Hypothalamus (tissue), 51 donors: Measurements from ENCODE around the gene GRIA1.

Experiments used
- DNase-seq, 51 donors: peaks; one replicate each; lab custom pipeline; 2025; lab: John Stamatoyannopoulos, UW

Gene GRIA1

DNA sequence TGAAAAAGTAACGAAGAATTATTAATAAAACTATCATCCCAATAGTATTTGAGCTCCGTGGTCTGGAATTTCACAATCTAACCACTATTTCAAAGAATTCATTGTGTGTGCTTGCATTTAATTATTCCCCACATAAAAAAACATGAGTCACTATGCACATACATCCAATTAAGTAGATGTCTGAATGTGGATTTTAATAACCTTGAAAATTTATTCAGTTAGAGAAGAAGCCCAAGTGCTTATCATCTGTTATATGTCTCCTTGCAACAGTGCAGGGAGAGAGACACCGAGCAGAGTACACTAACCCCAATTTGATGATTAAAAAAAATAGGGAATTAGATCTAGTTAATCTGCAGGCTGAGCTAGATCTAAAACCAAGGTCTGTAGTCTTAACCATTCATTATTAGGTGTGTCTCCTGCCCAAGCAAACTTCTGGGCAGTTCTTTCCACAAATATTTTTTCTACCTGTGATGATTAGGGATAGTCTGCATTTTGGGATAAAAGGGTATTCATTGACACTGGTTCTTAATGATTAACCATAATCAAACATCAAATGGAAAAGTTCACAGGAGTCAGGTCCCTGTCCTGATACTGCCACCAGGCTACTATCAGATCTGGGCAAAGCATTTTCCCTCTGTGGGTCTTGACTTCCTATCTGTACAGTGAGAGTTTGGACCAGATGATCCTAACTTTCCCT is 164.2 kb downstream of the GRIA1 start:
- DNase-seq = peak in 1 of 51 donors; percentile 25

DNA sequence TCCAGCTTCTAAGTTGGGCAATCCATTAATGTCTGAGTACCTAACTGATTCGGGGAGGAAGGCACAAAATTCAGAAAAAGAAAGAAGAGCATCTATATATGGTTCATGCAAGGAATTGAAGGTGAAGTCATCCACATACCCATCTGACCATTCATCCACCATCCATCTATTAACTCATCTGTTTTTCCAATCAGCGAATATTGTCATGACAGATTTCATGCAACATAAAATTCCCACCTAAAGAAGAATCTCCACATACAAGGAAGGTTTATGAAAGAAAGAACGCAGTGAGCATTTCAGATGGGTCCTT is 164.7 kb downstream of the GRIA1 start:
- DNase-seq = no peak

DNA sequence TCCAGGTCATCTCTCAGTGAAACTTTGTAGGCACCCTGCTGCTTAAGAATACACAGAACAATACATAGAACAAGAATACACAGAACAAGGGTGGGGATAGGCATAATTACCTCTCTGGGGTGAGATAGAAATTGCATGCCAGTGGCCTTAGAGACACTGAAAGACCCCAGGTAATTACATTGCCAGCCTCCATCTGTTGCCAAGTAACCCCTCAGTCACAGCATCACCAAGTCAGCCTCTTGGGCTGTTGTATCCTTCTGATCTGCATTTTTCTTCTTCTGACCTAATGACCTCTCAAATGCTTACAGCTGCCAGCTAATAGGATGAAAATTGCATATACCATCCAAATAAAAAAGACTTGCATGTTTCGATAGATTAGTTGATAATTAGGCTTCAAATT is 167.7 kb downstream of the GRIA1 start:
- no peak for DNase-seq

DNA sequence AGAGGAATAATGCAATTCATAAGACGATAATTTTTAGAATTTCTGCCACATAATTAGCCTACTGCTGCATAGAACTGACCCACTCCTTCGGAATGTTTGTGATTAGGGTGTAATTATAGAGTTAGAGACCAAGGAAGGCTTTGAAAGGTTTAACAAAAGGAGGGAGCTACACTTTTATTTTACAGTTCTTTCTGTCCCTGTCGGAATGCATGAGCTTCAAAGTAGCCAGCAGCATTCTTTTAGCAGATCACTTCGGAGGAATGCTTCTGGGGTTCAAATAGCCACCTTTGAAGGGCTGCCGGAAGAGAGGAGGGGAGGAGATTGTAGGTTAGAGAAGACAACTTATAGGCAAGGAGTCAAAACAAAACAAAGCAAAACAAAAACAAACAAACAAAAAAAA is 168.1 kb downstream of the GRIA1 start:
- no peak for DNase-seq

DNA sequence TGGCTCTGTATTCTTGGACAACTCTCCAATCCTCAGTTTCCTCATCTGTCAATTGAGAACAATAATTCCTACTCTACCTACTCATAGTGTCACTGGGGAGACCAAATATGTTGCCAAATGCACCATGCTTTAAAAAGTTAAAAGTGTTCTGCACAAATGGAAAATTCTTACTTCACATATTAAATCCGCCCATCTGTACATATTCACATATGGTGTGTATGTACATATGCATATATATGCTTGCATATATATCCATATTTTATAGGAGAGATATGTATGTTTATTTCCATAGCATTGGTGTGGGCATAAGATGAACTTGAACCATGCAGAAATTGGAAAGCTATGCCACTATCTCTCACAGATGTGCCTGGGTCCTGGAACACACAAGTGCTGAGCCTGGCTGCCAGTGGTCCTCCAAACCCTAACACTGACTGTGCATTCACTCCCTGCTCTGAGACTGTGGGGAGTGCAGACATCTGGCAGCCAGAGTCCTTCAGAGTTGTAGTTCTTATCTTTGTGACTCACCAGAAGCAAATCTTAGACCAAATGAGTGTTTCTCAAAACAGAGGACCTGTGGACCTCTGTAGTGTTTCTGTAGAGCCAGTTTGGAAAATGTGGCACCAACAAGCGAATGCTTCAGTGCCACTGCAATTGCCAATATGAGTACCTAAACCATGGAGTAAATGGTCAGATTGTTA is 168.7 kb downstream of the GRIA1 start:
- no peak for DNase-seq

DNA sequence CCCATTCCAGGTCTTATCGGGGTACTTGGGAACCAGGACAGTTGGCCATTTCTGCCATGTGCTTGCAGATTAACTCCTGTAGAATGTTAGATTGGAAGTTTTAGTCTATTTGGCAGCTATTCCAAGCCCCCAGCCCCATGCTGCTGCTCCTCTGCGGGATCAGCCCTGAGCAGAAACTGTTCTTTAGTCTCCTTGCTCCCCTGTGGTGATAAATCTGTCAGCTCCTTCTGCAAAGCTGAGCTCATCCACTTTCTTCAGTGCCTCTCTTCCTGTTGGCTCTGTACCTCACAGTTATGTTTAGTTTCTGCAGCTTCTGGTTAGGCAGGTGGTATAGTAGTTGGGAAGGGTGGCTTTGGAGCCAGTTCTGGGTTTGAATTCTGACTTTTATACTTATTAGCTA is 170.4 kb downstream of the GRIA1 start:
- no peak for DNase-seq

DNA sequence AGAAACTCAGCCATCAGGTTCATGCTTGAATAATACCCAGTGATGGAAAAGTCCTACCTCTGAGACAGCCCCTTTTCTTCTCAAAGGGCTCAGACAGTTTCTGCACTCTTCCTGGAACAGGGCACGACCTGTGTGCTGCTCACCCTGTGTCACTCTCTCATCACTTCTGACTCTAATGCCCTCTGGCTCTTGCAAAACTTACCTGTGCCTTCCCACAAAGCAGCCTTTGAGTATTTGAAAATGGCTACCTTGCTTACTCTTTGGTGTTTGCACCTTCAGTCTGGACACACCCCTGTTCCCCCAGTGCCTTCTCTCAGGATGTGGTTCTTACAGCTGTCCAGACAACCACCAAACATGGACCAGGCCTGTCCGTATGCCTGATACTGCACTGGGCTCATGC is 171.4 kb downstream of the GRIA1 start:
- DNase-seq = no peak

DNA sequence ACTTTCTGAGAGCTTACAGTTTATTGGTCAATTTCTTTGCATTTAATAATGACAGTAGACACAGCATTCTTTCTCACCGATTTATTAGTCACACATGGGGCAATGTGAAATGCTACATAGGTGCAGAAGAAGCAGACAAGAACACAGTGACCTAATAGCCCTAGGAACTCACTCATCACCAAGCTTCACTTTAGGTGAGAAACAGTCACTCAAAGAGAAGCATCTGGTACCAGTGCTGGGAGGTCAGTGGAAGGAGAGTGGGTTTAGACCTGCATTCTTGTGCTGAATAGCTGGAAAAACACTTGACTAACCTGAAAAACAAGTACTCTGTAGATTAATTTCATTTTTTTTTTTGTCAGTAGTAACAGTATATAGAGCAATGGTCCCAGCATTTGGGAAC is 179.6 kb downstream of the GRIA1 start:
- DNase-seq = no peak

DNA sequence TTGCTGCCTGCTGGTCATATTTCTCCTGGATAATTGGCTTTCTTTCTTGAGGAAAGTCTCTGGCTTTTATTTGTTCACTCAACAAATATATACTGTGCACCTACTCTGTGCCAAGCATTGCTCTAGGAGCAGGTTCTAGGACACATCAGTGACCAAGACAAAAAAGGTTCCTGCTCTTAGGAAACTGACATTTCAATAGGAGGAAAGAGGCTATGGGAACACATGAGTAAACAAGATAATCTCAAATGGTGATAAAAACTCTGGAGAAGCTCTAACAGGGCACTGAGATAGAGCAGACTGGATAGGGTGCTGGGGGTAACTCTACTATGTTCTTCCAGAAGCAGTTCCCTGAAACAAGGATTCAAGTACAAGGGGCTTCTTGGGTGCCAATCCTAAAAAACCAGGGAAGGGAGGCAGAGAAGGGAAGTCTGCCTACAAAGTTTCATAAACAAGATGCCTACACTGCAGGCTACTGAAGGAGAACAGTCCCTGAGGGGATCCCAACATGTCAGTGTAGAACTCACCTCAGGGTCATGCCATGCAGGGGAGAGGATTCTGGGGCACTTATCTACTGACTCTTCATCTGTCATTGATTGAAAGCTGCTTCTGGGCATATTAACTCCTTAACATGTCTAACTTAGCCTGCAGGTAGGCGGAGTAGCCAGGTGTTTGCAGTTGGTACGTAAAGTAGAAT is 181.3 kb downstream of the GRIA1 start:
- DNase-seq = no peak

DNA sequence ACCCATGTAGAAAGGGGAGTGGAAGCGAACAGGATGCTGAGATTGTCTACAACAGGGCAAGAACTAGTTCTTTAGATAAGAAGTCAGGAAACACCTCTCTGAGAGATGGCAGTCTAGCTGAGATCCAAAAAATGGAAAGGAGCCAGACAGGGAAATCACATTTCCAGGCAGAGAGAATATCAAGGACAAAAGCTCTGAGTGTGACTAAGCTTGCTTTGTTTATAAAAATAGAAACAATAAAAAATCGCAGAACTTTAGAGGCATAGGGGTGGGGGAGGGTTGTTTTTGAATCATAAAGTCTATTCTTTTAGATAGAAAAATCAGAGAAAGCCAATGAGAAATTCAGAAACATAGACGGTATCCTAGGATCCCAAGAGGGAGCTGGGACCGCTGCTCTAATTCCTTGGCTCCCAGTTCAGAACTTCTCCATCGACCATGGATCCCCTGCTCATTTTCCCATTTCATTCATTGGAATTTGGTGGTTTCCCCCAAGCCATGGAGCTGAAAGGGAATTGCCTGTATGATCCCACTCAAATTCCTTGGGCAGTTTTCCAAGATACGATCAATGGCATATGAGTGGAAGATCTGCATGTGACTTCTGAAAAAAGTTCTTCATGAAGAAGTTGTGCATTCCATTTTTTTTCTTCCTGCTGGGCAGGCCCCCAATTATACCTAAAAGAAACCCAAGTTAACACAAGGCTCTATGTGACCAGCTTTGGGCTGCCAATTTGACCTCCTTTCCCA is 182.0 kb downstream of the GRIA1 start:
- DNase-seq = no peak

DNA sequence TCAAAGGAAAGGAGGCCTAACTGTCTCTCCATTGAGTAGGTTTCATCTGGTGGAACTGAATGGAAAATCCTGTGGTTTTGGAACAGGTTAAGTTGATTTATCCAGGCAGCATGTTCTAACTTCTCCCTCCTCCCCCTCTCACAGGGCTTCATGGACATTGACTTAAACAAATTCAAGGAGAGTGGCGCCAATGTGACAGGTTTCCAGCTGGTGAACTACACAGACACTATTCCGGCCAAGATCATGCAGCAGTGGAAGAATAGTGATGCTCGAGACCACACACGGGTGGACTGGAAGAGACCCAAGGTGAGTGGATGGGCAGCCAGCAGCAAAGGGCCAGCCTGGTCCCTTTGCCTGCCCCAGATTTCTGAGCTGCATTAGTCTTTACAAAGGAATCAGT is 183.9 kb downstream of the GRIA1 start:
- no peak for DNase-seq

DNA sequence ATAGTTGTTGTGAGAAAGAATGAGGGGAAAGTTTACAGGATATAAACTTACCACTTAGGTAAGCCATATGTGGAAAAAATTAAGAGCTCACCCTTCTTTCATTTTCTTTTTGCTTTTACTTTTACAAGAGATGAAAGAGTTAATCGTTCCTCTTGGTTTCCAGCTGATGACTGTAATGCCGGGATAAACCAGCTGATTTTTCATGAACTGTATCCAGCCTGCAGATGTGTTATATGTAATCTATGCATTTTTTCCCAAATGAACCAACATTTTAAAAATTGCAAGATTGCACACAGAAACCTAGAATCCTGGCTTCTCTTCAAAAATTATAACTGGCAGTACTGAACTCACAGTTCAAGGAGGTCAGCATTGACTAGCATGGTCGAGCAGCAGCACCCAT is 185.9 kb downstream of the GRIA1 start:
- no peak for DNase-seq

DNA sequence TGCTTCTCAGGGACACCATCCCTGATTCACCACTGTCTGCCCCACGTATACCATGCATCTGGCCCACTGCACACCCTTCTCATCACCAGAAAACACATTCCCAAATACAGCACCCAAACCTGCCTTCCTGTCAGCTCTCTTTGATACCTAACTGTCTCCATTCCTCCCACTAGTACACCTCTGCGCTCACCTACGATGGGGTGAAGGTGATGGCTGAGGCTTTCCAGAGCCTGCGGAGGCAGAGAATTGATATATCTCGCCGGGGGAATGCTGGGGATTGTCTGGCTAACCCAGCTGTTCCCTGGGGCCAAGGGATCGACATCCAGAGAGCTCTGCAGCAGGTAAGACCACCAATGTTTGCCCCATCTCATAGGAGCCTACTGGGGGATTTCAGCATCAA is 186.4 kb downstream of the GRIA1 start:
- peak in 1 of 51 donors; percentile 3 for DNase-seq

DNA sequence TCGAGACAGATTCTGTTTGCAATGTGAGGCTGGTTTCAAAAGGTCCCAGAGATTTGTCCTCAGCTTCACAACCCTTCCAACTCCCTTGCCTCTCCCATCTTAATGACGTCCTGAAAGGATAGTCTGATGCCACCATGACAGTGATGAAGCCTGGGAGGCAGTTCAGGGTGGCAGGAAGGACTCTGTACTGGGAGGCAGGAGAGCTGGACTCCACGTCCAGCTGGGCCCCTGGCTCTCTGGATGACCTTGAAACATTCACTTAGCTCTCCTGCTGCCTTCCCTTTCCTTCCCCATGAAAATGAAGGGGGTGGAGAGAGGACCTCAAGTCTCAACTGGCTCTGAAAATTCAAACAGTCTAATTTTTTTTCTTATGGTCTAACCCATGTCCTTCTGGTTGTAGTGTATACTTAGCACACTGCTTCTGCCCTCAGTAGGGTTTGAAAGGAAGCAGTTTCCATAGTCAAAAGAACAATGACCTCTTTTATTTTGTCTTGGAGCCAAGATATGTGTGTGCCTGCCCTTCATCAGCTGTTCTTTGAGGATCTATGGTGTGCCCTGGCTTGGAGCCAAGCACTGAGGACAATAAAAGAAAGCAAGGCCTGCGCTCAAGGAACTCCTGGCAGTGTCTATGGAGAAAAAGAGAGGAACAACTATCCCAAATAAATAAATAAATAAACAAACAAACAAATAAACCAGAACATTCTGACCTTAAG is 188.3 kb downstream of the GRIA1 start:
- peak in 1 of 51 donors; percentile 2 for DNase-seq

DNA sequence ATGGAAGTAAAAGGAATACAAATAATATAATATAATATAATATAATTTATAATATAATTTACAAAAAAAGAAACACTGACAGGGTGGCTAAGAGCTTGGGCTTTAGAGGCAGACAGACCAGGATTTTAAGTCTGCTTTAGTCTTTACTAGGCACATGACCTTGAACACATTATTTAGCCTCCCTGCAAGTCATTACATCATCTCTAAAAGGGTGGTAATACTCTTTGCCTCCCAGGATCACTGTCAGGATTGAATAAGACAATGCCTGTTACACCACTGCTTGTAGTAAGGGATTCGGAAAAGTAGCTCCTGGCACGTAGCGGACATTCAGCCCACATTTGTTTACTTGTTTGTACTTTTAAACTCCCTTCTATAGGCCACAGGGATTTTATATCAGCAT is 199.8 kb downstream of the GRIA1 start:
- DNase-seq = no peak

DNA sequence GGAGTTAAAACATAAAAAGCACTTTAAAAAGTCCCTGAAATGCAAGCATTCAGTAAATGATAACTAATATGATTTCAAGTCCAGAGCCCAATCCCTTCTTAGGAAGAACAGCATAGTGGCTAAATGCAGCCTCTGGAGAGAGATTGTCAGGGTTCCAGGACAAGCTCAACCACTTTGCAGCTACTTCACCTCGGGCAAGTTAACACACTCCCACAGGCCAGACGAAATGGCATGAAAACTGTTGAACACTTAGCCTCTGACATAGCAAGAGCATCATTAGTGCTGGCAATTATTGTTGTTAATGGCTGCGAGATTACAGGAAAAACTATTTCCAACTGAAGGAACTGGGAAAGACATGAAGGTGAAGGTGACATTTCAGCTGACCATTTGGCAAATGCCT is 205.8 kb downstream of the GRIA1 start:
- no peak for DNase-seq

DNA sequence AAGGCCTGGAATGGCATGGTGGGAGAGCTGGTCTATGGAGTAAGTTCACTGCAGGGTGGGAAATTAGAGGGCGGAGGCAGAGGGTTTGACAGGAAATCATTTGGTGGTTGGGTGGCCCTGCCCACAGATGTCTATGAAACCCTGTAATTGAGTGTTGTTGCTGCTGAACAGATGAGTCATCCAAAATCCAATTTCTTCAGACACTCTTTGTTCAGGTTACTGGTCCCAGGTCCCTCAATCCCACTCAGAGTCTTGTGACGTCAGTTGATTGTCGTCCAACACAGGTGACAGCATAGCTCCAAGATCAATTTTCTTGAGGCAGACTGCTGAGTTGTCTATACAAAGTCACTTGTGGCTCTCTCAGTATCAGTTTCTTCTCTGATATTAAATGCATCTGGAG is 208.6 kb downstream of the GRIA1 start:
- DNase-seq = no peak

DNA sequence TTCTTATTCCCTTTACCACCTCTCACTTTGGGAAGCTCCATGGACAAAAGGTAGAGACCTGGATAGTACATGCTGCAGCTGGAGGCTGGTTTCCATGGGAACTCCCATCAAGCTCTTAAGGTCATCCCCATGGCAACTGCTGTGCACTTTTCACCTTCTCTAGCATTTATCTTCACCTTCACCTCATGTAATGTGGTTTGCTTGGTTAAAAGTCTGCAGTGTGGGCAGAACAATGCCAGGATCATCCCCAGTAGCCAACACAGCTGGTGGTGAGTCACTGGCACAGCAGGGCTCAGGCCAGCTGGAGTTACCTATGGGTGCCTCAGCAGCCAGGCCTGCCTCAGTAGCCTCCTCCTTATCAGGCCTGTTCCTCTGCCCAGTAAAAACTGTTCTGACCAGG is 210.5 kb downstream of the GRIA1 start:
- peak in 1 of 51 donors; percentile 10 for DNase-seq

DNA sequence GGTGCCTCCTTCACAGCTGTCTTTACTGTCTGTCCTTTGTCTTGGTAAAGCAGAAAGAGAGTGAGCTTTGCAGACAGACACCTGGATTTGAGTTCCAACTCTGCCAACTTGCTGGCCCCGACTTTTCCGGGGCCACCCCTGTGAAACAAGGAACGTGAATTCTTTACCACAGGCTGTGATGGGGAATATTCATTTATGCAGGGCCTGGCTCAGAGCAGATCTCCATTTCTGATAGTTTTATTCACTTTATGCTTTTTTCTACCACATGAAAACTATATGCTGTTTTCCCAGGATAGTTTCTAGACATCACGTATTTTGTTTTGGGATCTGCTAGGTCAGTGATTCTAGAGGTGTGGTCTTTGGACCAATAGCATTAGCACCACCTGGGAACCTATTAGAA is 211.8 kb downstream of the GRIA1 start:
- no peak for DNase-seq

DNA sequence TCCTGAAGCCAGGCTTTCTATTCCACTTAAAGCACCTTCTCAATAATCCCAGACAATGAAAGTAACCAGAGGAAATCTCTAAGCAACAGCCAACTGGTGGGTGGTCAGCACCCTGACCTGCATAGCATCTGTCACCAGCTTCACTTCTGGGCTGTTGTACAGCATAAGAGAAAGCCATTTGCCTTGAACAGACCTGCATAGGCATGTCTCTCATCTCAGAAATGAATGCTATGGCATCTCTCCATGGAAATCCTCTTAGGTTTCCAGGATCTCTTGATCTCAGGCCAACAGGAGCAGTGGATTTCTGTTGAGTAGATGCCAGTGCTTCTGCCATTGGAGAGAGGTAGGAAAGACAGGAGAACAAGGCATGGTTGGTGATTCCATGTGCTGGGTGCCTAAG is 213.6 kb downstream of the GRIA1 start:
- no peak for DNase-seq

DNA sequence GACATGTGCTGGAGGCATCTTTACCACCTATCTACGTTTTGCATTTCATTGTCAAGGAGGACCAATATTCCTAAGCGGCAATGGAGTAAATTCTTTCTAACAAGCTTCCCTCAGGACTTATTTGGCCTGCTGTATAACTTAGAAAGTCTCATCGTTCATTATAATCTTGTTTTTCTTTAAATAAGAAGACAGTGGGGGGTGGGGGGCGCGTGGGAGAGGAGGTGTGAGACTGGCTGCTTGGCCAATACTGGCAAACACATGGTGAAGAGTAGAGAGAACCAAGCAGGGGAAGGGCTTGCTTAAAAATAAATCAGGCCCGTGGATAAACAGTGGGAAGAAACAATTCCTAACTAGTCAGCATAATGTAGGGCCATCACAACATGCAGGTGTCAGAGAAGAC is 217.2 kb downstream of the GRIA1 start:
- peak in 1 of 51 donors; percentile 21 for DNase-seq
